GM18873 (cell line): Measurements from ENCODE around the gene DLGAP1.
A peak's percentile ranks its signal among the peaks of the same experiment; 100 is the strongest.
"Not testable (repeated sequence)": the region's sequence is repeated elsewhere in the genome, so short reads cannot be mapped to it uniquely, and the experiment has no call there.

Source experiments
- ATAC-seq: cut with Tn5 transposase; IDR thresholded peaks from one replicate; pipeline ENCODE4 v1.9.1; 2021; ENCODE audit warnings: mild to moderate bottlenecking, moderate library complexity, moderate number of reproducible peaks; ENCODE audit not compliant: unreplicated experiment, low FRiP score

DLGAP1 gene

GRCh38 chr18:4106407-4107033 lies 348.6 kb downstream of the DLGAP1 start:
- ATAC-seq: peak; percentile 68

DNA sequence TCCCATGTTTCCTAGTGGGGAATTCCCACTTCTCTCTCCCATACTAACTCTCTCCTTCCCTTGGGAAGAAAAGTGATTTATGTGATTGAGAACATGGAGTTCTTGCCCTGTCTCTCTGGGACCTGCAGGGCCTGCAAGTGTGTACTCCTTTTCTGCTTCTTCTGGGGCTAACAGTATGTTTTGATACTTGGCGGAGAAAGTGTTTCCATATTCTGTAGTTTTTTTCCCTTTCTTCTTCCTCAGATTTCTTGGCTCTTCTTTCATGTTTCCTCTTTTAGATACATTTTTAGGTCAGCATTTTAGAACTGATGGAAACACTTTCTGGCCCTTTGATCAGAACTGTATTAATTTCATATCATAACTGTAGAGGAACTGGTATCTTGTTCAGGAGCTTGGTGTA lies 352.2 kb downstream of the DLGAP1 start:
- ATAC-seq: no peak

DNA sequence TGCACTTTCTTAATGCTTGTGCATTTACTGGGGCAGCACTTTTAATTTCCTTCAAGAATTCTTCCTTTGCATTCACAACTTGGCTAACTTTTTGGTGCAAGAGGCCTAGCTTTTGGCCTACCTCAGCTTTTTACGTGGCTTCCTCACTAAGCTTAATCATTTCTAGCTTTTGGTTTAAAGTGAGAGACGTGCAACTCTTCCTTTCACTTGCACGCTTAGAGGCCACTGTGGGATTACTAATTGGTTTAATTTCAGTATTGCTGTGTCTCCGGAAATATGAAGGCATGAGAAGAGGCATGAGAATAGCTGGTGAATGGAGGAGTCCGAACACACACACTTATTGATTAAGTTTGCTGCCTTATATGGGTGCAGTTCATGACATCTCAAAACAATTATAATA lies 354.1 kb downstream of the DLGAP1 start:
- ATAC-seq: no peak

DNA sequence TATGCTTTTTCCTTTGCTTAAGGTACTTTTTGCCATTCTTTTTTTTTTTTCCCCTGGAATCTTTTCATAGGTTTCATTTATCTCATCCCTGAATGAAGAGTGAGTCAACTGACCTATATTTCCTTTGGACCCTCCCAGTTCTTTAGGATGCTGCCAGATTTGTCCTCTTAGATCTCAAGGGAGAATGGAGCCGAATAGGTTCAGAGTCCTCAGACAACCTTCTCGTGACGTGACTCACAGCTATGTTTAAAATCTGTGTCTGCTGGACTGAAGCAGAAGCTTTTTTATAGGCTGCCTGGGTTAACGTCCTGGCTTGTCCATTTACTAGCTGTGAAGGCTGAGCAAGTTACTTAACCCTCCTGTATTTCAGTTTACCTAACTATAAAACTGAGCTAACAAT lies 358.6 kb downstream of the DLGAP1 start:
- no peak for ATAC-seq

DNA sequence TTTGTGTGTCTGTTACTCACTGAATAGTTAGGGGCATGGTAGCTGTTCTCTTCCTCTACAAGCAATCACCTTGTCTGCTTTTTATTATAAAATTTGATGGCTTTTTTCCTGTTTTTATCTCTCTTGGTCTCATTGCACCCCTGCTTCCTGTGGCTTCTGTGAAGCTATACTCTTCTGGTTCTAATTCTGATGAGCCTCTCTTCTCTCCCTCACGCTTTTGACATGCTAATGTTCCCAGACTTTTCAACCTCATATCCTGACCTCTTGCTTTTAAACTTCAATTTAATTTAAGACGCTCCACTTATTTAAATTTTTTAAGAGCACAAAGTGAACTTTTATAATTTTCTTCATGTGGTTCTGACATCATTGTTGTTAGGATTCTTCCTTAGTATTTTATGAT lies 361.4 kb downstream of the DLGAP1 start:
- no peak for ATAC-seq

GRCh38 chr18:4084382-4084900 lies 370.7 kb downstream of the DLGAP1 start:
- ATAC-seq: no peak

GRCh38 chr18:4078246-4078645 lies 376.9 kb downstream of the DLGAP1 start:
- ATAC-seq: no peak

DNA sequence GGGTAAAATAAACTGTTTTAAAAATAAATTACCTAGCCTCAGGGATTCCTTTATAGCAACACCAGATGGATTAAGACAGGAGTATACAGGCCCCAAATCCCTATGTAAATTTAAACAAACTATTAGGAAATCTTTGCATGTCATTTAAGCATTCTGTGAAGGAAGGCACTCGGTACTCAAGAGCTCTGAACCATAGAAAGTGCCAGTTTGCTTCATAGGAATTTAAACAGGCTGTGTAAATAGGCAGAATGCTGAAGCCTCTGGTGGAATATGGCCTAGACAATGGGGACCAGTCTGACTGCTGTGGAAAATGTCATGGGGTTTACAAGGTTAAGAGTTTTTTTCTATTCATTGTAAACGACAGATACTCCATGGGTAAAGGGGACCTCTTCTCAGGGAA lies 377.4 kb downstream of the DLGAP1 start:
- ATAC-seq: no peak

DNA sequence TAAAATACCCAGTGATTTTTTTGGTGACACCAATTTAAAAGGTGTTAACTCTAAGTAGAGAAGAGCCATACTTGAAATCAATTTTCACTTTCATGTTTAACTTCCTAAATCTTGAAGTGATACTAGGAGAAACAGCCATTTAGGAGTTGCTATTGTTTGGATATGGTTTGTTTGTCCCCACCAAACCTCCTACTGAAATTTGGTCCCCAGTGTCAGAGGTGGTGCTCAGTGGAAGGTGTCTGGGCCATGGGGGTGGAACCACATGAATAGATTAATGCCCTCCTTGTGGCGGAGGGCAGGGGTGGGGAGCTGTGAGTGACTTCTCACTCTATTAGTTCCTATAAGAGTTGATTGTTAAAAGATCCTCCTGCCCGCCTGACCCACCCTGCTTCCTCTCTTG lies 377.9 kb downstream of the DLGAP1 start:
- ATAC-seq: no peak

DNA sequence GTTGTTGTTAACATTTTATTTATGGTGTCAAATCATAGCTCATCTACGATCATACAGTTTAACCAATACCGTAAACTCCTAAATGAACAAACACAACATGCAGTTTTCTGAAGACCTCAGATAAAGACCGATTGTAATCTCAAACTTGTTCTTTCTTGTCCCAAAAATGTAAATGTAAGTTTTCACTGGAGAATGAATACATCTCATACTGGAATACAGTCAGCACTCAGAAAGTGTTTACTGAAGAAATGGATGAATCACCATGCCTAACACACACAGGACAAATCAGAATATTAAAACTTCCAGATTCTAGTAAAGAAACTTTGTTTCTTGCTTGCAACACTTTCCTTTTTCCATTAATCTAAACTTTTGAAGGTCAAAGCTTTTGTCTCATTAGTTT lies 380.5 kb downstream of the DLGAP1 start:
- ATAC-seq: no peak

DNA sequence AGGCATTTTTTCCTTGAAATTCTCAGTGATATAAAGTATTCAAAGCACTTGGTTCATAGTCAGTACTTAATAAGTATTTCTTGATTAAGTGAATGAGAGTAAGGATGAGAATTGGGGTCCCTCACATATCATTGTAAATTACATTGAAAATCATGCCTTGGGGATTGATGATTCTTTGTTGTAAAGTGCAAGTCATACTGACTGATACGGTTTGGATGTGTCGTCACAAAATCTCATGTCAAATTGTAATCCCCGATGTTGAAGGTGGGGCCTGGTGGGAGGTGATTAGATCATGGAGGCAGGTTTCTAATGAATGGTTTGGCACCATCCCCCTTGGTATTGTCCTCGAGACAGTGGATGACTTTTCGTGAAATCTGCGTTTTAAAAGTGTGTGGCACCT lies 385.9 kb downstream of the DLGAP1 start:
- no peak for ATAC-seq

GRCh38 chr18:4068552-4069158 lies 386.5 kb downstream of the DLGAP1 start:
- ATAC-seq: peak; percentile 55

DNA sequence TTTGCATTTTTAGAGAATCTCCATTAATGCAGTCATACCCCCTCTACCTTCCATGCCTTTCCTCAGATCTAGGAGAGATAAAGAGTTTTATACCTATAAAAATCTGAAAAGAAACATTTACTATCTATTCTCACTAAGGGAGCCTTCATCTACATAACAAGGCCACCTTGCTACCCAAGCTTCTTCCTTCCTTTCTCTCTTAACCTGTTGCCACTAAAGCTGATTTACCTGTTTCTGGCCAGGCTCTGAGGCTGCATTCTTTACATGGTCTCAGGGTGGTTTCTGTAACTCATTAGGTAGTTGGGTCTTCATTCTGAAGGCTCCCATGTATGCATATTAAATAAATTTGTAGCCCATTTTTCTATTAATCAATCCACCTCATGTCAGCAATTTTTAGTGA lies 391.6 kb downstream of the DLGAP1 start:
- ATAC-seq: no peak

DNA sequence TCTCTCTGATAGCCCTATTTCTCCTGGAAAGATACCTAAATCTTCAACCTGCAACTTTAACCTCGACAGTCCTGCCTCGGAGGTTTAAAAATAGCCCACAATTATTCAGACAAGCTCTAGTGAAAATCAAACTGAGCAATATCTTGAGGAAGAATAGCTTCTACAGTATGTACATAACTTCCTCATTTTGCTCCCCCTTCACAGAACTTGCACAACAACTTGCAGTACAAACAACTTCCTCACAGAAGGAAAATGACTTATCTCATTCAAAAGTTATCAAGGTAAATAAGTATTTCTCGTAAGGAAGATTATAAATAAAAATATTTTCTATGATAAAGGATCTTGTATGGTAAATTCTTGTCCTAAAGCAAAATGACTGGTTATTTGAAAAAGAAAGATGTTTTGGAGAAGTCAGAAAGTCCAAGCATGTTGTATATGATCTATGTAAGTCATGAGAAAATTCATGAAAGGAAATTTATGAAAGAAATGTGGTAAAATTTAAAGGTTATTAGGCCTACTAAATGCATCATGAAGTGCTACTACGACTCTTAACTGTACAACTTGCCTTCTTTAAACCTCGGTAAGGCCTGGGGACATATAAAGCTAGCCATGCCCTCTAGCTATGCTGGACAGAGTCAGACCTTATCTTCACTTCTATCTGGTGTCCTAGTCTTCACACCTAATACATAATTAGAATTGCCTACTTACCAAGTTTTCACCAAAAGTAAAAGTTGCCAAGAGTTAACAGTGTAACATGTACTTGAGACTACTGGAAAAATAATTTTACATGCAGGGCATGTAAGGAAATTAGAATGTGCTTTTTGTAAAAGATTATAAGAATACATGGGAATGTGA lies 394.5 kb downstream of the DLGAP1 start:
- ATAC-seq: no peak

- ATAC-seq: no peak
Measured at GRCh38 chr18:4058179-4058578, 396.9 kb downstream of the DLGAP1 start.

- no peak for ATAC-seq
Measured at GRCh38 chr18:4040391-4041092, 414.6 kb downstream of the DLGAP1 start.

- no peak for ATAC-seq
Measured at GRCh38 chr18:4035521-4035920, 419.6 kb downstream of the DLGAP1 start.

DNA sequence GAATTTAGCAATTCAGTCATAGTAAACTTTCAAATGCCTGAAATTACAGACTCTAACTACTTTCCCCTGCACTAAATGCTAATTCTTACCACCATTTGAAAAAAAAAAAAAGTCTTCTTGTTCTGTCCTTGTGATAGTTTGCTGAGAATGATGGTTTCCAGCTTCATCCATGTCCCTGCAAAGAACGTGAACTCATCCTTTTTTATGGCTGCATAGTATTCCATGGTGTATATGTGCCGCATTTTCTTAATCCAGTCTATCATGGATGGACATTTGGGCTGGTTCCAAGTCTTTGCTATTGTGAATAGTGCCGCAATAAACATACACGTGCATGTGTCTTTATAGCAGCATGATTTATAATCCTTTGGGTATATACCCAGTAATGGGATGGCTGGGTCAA lies 420.3 kb downstream of the DLGAP1 start:
- not testable (repeated sequence) for ATAC-seq

DNA sequence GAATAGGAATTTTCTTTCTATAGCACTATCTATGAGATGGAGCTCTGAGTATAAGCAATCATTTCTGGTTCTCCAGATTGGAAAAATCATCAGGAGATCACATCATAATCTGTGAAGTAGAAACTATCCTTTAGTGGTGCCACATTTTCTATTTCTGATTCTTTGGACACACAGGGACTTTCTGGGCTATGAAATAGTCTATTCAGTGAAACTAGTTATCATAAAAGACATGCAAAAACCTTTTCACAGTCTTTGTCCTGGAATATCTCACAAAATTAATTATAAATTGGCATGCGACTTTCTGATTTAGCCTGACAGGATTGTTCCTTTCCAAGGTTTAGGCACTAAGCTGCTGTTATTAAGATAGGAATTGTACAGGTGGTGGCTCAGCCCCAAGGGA lies 428.6 kb downstream of the DLGAP1 start:
- ATAC-seq: no peak

GRCh38 chr18:4024702-4025101 lies 430.4 kb downstream of the DLGAP1 start:
- ATAC-seq: no peak

DNA sequence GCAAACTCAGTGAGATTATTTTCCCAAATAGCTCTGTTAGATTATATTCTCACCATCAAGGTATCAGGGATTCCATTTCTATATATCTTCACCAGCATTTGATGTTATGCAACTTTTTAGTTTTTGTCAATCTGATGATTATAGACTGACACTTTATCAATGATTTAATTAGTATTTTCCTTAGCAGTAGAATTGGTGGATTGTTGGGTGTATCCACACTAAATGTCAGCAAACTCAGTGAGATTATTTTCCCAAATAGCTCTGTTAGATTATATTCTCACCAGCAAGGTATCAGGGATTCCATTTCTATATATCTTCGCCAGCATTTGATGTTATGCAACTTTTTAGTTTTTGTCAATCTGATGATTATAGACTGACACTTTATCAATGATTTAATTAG lies 432.4 kb downstream of the DLGAP1 start:
- ATAC-seq: not testable (repeated sequence)
